Activated CD4-positive, alpha-beta T cell treated with anti-CD3 and anti-CD28 coated beads for 1 hour (primary cell): ENCODE measurements around the gene DHRS12.
A peak's percentile ranks its signal among the peaks of the same experiment; 100 is the strongest.

Experiments
- DNase-seq: peaks from one replicate; pipeline ENCODE4 v3.0.0-alpha.2; 2020

The DHRS12 gene, protein sequence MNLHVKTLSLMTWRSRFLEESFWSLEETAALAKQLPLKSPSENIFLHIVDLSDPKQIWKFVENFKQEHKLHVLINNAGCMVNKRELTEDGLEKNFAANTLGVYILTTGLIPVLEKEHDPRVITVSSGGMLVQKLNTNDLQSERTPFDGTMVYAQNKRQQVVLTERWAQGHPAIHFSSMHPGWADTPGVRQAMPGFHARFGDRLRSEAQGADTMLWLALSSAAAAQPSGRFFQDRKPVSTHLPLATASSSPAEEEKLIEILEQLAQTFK

DNA sequence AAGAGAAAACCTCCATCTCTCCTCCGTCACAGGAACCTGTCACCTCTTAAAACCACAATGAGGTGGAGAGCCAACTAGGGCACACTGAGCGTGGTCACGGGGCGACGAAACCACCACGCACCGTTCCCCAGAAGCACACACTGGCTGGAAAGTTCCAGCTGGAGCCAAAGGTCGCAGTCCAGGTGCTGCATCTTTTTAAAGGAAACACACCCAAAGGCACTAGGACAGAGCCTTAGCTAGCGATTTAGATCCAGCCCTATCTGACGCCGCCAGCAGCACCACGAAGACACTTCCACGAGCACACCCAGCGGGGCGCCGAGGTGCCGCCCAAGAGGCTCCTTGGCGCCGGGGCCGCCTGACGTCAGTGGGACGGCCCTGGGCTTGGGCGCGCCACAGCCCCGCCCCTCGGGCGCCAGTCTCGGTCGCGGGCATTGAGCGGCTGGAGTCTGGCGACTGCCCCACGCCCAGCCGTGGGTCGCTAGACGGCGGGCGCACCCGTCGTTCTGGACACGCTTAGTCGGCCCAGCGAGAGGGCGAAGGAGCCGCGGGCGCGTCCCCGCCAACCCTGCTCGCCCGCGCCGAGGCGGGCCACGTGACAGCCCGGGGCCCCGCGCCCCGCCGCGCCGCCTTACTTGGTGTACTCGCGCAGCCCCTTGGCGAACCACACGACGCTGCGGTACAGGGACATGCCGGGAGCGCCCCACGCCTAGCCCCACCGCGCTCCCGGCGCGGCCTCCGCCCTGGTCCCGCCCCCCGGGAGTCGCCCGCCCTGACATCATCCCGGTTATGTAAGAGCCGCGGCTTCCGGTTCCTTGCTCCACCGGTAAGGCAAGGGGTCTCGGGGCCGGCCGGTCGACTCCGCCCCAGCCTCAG lies at the start of gene DHRS12:
Gene DHRS12, minus strand, starts transcription at position 742 of the 873 bp plus-strand sequence. CDS start 4,504 bp downstream, outside the sequence.
- DNase-seq = peak; percentile 76

DNA sequence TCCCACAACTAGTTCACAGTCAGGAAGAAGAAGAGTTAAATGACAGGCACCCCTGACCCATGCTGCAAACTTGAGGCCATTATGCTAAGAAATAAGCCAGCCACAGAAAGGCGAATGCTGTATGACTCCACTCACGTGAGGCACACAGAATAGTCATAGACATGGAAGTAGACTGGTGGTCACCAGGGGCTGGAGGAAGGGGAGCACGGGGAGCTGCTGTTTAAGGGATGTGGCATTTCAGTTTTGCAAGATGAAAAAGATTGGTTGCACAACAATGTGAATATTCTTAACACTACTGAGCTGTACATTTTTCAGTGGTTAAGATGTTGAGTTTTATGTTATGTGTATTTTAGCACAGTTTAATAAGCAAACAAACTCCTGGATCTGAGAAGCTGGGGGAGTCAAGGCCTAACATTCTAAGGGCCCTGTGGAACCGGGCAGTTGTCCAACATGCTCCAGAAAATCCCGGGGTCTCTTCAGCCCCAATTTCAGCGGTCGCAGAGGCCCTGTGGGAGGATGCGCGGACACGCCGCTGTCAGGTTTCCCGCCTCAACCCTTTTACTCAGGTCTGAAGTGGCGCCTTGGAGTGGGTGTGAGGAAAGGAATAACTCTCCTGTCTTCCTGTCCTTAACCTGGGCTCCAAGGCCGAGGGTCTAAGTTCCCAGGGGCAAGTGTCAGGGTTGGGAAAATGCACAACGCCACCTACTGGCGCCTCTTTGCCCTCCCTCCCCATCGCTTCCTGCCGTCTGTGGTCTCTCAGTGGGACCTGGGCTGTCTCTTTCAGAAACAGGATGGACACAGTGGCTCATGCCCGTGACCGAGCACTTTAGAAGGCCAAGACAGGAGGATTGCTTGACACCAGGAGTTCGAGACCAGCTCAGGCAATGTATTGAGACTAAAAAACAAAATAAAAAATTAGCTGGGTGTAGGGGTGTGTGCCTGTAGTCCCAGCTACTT lies 45.5 kb upstream of the DHRS12 start:
- DNase-seq = no peak

DNA sequence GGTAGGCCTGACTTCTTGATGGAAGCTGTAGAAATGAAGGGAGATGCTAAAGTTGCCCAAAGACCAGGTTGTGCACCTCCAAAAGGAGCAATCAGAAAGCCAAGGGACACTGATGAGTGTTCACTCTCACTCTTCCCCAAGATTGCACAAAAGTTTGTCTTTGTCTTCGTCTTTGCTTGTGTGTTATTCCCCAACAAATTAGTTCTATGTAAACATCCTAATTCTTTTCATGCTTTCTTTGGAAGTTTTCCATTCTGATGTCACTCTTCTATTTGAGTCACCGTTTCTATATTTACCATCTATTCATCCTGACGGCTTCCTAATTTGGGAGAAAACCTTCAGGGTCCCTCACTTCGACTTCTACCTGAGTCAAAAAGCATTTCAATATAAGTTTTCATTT lies 44.7 kb upstream of the DHRS12 start:
- no peak for DNase-seq

DNA sequence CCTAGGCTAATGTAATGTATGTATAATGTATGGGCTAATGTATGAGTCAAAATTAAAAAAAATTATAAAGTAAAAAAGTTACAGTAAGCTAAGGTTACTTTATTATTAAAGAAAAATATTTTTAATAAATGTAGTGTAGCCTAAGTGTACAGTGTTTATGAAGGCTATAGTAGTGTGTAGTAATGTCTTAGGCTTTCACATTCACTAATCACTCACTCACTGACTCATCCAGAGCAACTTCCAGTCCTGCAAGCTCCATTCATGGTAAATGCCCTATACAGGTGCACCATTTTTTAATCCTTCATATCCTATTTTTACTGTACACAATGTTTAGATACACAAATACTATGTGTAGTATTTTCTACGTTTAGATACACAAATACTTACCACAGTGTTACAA lies 42.8 kb upstream of the DHRS12 start:
- no peak for DNase-seq

DNA sequence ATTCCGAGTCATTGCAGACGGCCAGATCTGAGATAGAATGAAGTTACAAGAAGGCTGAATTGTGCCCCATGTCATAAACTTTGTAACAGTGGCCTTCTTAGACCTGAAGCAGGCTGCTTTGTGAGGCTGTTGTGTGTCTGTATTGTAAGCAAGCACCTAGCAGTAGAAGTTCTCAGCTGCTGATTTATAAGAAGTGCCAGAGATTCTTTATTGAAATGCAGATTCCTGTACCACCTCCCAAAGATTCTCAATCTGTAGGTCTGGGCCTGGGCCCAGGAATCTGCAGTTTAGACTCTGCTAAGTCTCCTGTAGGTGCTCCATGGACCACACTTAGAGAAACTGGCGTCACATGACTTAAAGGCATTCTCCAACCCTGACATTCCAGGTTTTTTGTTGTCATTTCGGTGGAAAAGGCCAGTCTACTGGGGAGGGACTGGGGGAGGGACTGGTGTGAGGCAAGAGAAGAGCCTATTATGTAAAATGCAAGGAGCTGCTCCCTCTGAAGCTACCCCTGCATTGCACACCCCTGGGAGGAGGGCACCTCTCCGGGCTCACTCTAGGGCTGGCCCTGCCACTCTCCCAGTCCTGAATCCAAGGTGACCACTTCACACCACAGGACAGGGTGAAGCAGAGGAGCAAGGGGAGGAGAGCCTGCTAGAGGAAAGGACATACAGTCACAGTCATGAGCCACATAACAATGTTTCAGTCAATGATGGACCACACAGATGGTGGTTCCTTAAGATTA lies 41.8 kb upstream of the DHRS12 start:
- no peak for DNase-seq

DNA sequence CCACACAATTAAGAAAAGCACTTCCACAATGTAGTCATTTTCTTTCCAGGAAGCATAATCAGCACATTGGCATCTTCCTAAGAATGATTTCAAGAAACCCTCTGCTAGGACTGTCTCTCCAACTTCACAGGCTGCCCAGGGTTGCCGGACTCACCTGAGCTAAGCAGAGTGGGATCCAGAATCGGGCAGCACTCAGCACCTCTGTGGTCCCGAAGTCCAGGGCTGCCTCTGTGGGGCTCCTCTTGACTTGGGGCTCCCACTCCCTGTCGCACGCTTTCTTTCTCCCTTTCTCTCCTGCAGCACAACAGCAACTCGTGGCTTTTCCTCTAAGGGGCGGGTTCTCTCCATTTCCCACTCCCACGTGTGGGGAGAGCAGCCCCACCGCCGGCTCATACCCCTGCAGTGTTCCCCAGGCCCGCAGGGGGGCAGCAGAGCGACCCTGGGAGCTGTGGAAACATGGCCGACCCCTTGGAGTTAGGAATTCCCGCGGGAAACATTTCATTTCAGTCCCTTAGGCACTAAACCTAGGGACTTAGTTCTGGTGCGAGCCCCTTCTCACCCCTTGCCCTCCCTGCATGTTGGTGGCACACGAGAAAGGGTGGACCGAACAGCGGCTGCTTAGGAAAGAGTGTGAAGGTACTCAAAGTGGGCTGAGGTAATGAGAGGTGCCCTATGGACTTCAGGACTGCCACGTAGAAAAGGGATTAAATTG lies 41.1 kb upstream of the DHRS12 start, which contains the start of gene TMEM272:
Gene TMEM272, minus strand, starts transcription at position 316 of the 712 bp plus-strand sequence. CDS start 6,647 bp downstream, outside the sequence.
- peak; percentile 24 for DNase-seq

DNA sequence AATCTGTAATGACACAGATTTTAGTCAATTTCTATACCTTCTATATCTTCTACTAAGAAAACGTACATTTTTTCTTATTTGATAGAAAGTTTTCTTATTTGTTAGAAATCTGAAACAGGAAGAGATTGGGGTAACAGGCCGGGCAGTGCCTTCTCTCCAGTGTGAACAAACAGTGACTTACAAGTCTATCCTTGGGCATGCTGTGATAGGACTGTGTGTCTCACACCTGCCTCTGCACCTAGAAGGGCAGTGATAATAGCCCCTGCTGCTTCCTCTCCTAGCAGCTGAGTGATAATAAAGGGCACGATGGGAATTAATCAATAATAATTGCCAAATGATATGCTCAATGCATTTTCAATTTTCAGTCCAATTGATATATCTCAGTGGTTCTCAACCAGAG lies 39.6 kb upstream of the DHRS12 start:
- DNase-seq = no peak

DNA sequence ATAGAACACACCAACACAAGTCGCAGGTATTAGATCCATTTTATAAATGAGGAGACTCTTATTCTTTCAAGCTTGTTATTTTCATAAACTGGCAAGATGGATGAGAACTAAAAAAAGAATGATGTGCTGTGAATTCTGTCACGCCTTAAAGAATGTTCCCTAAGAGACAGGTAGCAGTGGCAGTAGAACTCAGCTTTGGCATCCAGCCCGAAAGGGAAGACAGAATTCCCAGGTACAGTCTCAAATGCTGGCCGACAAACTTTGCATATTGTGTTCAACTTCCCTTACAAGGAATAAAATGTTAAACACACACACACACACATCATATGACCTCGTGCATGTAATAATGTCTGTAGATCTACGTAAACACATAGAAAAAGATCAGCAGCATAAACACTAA lies 37.8 kb upstream of the DHRS12 start:
- no peak for DNase-seq

DNA sequence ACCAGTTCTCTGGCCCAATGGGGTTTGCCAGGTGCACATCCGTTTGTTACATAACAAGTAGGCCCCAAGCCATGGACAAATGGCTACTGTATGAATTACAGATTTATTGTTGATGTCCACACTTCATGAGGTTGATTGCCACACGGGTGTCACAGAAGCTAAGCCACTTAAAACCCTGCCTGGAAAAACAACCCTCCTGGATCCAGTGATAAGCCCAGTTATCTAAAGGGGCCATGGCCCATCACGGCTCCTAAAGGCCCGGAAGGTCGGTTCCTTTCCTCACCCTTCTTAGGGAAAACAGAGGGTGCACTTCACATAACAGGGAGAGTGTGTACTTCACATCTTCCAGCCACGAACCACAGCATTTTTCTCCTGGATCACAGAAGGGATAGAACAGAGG lies 37.0 kb upstream of the DHRS12 start:
- DNase-seq = no peak

DNA sequence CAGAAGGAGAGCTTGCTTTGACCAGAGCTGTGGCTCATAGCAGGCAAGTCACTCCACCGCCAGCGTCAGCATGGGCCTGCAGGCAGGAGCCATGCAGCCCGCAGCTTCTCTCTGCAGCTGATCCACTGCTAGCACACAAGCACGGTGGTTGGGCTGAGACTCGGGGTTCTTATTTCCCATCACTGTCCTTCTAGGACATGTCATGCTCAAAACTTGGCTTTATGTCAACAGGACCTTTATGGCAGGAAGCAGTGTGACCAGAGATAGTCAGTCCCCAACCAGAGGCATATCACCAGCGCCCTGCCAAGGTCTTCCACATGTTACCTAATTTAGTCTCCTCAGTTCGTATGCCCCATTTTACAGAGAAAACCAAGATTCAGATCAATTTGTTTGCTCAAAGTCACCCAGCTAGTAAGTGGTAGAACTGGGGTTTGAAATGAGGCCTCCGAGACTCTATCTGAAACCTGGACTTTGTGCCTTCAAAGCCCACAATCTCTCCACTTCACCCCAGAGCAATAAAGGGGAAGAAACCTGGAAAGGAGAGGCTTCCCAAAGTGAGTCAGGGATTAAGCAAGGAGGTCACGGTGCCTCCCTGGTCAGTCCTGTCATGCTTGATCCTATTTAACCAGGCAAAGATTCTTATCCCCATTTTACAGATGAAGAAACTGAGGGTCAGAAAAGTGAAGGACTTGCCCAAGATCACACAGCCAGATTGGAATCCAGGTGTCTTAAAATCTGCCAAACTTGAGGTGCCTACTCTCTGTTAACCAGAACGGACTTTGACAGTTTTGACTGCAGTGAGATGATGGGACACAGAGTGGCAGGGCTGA lies 36.0 kb upstream of the DHRS12 start:
- no peak for DNase-seq

DNA sequence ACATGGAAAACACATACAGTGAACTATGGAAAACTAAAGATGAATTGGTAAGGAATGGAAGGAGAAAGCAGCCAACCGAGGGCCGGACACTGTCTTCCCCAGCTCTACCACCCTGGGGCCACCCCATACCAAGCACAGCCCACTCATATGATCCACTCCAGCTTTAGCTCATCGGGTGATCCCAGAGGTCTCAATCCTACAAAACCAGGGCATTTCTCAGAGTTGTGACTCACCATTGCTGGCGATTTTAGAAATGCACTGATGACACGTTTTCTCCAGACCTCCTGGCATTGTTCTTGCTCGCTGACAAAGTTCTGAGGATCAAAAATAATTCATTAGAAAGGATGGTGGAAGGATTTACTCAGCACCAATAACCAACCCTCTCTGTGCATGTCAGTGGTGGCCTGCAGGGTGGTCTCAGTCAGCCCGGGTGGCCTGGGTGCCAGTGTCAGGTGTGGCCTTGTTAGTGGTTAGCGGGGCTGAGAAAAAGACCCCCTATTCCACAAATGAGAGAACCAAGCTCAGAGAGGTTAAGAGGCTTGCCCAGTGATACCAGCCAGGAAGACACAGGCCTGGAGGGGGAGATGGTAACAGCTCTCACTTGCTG lies 34.4 kb upstream of the DHRS12 start:
- DNase-seq = no peak

DNA sequence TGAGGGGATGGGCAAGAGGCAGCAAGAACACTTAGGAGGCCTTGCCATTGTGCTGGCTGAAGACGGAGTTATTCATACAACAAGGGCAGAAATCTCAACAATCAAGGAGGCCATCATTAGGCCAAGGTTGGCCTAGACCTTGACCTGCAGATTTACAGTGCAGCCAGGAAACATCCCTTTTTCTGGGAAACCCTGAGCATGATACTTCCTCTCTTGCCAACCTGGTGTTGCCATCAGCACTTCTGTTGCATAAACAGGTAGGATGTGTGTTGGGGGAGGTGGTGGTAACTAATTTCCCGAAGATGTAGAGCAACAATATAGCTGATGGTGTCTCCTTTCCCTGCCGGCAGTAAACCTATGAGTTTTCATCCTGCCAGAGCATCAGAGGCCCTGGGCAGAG lies 33.1 kb upstream of the DHRS12 start:
- DNase-seq = no peak

DNA sequence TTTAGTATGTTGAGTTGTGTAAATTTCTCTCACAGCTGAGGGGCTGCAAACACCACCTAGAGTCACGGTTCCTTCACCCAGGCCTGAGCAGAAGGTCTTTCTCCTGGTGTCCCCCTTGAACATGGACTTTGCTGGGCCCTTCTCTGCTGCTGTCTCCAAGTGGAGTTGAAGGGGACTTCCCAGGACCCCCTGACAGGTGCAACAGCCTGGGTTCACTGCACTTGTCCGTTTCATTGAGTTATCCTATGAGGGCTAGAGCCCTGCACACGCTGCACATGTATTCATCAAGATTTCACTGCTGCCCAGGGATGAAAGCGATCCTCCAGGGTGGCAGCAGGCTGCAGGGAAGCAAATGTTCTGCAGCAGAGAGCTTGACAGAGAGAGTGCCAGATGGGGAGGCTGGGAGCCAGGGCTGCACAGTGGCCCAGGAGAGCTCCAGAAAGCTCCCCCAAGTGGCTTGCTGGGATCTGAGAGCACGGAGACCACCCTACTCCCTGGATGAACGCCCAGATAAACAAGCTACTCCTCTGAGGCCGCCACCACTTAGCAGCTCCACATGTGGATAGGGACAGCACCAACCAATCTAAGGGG lies 30.7 kb upstream of the DHRS12 start:
- DNase-seq = no peak

DNA sequence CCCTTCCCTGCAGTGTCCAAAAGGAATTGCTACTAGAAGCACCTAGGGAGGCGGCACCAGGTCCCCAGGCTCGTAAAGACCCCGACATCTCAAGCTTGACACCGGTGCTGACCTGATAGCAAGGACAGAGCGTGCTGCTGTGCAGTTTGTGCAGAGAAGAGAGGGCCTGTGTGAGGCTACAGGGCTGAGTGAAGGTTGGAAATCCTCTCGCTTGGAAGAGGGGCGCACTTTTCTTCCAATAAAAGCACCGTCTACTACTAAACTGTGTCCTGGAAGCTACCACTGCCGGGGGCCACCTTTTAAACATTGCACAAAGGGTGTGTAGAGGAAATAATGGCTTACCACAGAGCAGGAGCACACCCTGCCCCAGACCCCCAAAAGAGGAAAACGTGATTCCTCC lies 30.0 kb upstream of the DHRS12 start:
- DNase-seq = no peak

DNA sequence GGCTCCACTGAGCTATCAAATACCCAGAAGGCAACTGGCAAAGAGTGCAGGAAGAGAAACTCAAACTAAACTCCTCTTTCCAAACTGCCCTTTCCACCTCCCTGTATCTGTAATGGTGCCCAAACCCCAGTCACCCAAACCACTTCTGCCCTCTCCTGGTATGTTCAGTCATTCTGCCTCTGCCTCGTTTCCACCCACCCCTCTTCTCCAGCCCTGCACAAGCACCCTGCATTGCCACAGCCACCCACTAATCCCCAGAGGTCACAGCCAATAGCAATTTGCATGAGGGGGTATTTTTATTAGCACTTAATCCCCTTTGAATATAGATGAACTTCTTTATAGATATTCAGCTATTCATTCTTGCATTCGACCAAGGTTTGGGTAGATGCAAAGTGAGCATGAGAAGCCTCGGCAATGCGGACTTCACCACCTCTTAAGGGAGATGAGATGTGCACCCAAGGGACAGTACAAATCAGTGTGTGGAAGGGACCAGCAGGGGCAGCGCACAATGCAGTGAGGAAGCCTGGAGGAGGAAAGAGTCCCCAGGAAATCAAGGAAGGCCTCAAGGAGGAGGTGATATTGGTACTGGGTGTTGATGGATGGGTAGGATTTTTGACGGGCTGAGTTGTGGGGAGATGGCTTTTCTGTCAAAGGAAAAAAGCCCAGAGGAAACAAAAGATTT lies 28.6 kb upstream of the DHRS12 start:
- peak; percentile 40 for DNase-seq

DNA sequence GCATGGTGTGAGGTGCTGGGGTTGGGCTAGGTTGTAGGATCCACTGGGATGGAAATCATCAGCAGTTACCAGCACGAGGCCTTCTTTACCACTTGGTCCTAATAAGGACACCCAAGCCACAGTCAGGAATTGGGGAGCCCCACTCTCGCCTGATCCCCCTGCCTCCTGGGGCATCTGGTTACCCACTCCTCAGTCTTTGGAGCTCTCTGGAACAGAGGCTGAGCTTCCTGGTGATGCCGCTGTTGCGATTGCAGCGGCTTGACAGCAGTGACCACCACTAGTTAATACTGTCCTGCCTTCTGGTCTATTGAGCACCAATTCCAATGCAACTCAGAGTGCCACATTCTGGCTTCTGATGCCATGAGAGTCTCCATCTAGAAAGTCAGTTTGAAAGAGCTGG lies 27.6 kb upstream of the DHRS12 start:
- DNase-seq = no peak

DNA sequence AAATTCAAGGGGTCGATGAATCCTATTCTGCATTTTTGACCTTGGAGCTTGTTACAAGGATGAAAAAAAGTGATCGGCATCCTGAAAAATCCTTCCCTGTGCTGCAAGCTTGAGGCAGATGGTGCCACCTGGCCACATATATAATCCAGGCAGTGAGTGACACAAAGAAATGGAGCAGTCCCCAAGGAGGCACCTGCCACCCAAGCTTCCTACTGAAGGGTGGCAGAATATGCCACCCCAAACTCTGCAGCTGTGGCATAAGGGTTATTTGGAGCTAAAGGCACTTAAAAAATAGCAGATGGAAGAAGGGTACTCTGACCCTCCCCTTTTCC lies 25.6 kb upstream of the DHRS12 start:
- no peak for DNase-seq

DNA sequence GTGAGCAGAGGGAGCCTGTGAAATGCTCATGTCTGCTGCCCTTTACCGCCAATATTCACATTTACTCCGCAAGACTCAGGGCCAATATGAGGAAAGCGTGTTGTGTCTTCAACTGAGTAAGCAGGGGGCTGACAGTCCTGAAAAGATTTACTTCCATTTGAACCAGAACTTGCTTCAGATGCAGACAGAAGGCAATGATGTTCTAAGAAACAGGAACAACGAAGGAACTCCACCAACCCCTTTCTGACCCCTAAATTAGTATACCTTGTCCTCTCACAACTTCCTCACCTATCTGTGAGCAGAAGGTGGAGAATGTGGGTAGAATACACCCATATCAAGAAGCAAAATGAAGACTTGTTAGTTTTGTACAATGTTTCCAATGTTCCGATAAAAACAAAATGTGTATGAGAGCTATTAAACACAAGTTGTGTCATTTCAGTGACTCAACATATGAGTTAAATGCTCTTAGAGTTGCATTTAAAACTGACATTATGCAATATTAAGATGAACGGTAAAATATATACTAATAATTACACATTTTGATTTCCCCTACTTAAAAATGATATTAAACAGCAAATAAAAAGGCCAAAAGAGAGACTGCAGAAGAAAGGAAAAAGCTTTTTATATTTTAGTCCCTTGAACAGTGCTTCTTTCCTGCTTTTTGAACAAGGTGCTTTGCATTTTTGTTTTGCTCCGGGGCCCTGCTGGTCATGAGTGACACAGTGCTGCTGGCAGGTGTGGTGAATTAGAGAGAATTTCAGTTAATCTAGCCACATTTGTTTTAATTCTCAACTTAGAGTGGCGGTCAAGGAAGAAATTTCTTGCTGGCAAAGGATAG lies 25.0 kb upstream of the DHRS12 start:
- no peak for DNase-seq
